Measurements from ENCODE around the gene ST14.
"Not testable (repeated sequence)": the region's sequence is repeated elsewhere in the genome, so short reads cannot be mapped to it uniquely, and the experiment has no call there.

ST14 gene

GRCh38 chr11:130246738-130247137 lies 87.2 kb downstream of the ST14 start:
- Histone ChIP-seq H3F3A (ENCODE audit: insufficient read depth, low read length) (peaks cover 5% of the 10 kb centered on the region), H3K9ac (ENCODE audit: low read length) (no peak overlapping the region), H3K4me3 (ENCODE audit: low read length) (no peak overlapping the region), H3K79me2 (ENCODE audit: low read length) (peaks cover 62% of the 10 kb centered on the region), H3K4me2 (ENCODE audit: low read depth, low read length) (no peak overlapping the region), H3K4me1 (ENCODE audit: low read length) (peaks cover 10% of the 10 kb centered on the region), H3K9me3 (replicated peaks; ENCODE audit: insufficient read depth, low read length) (no peaks in the 10 kb centered on the region), H3K27me3 (replicated peaks; ENCODE audit: insufficient read depth, low read length) (no peaks in the 10 kb centered on the region), H3K36me3 (replicated peaks; ENCODE audit: insufficient read depth, low read length) (no peaks in the 10 kb centered on the region; the same call in 1 of the 2 replicates), H2AFZ (ENCODE audit: low read length) (no peak overlapping the region), H4K20me1 (ENCODE audit: insufficient read depth, low read length) (no peaks in the 10 kb centered on the region), H3K27ac (ENCODE audit: low read length) (no peak overlapping the region), H3K9me2 (replicated peaks; ENCODE audit: insufficient read depth, low read length) (no peaks in the 10 kb centered on the region)
- TF ChIP-seq EZH2phosphoT487 (IDR thresholded peaks at IDR 0.05; ENCODE audit: low read length), result no peak
- TF ChIP-seq, protein P1, sequence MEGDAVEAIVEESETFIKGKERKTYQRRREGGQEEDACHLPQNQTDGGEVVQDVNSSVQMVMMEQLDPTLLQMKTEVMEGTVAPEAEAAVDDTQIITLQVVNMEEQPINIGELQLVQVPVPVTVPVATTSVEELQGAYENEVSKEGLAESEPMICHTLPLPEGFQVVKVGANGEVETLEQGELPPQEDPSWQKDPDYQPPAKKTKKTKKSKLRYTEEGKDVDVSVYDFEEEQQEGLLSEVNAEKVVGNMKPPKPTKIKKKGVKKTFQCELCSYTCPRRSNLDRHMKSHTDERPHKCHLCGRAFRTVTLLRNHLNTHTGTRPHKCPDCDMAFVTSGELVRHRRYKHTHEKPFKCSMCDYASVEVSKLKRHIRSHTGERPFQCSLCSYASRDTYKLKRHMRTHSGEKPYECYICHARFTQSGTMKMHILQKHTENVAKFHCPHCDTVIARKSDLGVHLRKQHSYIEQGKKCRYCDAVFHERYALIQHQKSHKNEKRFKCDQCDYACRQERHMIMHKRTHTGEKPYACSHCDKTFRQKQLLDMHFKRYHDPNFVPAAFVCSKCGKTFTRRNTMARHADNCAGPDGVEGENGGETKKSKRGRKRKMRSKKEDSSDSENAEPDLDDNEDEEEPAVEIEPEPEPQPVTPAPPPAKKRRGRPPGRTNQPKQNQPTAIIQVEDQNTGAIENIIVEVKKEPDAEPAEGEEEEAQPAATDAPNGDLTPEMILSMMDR (IDR thresholded peaks at IDR 0.05; ENCODE audit: low read length), result no peak
- TF ChIP-seq EZH2 (optimal IDR thresholded peaks at IDR 0.05; ENCODE audit: low read depth, low read length), result no peak
- no peak for DNase-seq

- no peak overlapping the region for H3K9ac ChIP-seq (ENCODE audit: low read length)
- TF ChIP-seq, protein P1 (IDR thresholded peaks at IDR 0.05; ENCODE audit: low read length), result no peak
- TF ChIP-seq EZH2 (optimal IDR thresholded peaks at IDR 0.05; ENCODE audit: low read depth, low read length) (no peak), EZH2phosphoT487 (IDR thresholded peaks at IDR 0.05; ENCODE audit: low read length) (no peak)
- H3K4me3 ChIP-seq (ENCODE audit: low read length), result no peak overlapping the region
- no peaks in the 10 kb centered on the region for H3K9me3 ChIP-seq (replicated peaks; ENCODE audit: insufficient read depth, low read length)
- DNase-seq, result no peak
- no peaks in the 10 kb centered on the region for H3K27me3 ChIP-seq (replicated peaks; ENCODE audit: insufficient read depth, low read length)
- no peak overlapping the region for H3K27ac ChIP-seq (ENCODE audit: low read length)
- peaks cover 60% of the 10 kb centered on the region for H3K79me2 ChIP-seq (ENCODE audit: low read length)
- no peaks in the 10 kb centered on the region; the same call in 1 of the 2 replicates for H3K36me3 ChIP-seq (replicated peaks; ENCODE audit: insufficient read depth, low read length)
- peaks cover 10% of the 10 kb centered on the region for H3K4me1 ChIP-seq (ENCODE audit: low read length)
- H3K9me2 ChIP-seq (replicated peaks; ENCODE audit: insufficient read depth, low read length), result no peaks in the 10 kb centered on the region
- no peak overlapping the region for H2AFZ ChIP-seq (ENCODE audit: low read length)
- H4K20me1 ChIP-seq (ENCODE audit: insufficient read depth, low read length), result no peaks in the 10 kb centered on the region
- H3F3A ChIP-seq (ENCODE audit: insufficient read depth, low read length), result peaks cover 5% of the 10 kb centered on the region
- H3K4me2 ChIP-seq (ENCODE audit: low read depth, low read length), result no peak overlapping the region
Observed at GRCh38 chr11:130247319-130247718, 87.7 kb downstream of the ST14 start.

DNA sequence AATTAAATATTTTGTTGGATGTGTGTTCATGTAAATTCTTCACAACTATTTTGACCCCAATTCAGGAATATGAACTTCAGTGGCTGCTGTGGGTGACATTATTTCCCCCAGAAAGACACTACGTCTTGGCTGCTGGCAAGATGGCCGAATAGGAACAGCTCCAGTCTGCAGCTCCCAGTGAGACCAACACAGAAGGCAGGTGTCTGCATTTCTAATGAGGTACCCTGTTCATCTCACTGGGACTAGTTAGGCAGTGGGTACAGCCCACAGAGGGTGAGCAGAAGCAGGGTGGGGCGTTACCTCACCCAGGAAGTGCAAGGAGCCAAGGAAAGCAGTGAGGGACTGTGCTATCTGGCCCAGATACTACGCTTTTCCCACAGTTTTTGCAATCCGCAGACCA lies 89.8 kb downstream of the ST14 start:
- Histone ChIP-seq H4K20me1 (ENCODE audit: insufficient read depth, low read length) (no peaks in the 10 kb centered on the region), H3K9me2 (replicated peaks; ENCODE audit: insufficient read depth, low read length) (no peaks in the 10 kb centered on the region), H3K9ac (ENCODE audit: low read length) (no peak overlapping the region), H3K9me3 (replicated peaks; ENCODE audit: insufficient read depth, low read length) (no peaks in the 10 kb centered on the region), H2AFZ (ENCODE audit: low read length) (no peak overlapping the region), H3K4me3 (ENCODE audit: low read length) (no peak overlapping the region), H3F3A (ENCODE audit: insufficient read depth, low read length) (no peaks in the 10 kb centered on the region; the same call in 1 of the 2 replicates), H3K4me2 (ENCODE audit: low read depth, low read length) (no peak overlapping the region), H3K27ac (ENCODE audit: low read length) (no peak overlapping the region), H3K36me3 (replicated peaks; ENCODE audit: insufficient read depth, low read length) (no peaks in the 10 kb centered on the region; the same call in 1 of the 2 replicates), H3K79me2 (ENCODE audit: low read length) (peaks cover 52% of the 10 kb centered on the region), H3K27me3 (replicated peaks; ENCODE audit: insufficient read depth, low read length) (no peaks in the 10 kb centered on the region), H3K4me1 (ENCODE audit: low read length) (no peaks in the 10 kb centered on the region)
- TF ChIP-seq, protein P1 (IDR thresholded peaks at IDR 0.05; ENCODE audit: low read length), result no peak
- no peak for TF ChIP-seq EZH2 (optimal IDR thresholded peaks at IDR 0.05; ENCODE audit: low read depth, low read length)
- TF ChIP-seq EZH2phosphoT487 (IDR thresholded peaks at IDR 0.05; ENCODE audit: low read length), result no peak
- DNase-seq, result no peak

GRCh38 chr11:130249929-130250328 lies 90.3 kb downstream of the ST14 start:
- H3F3A ChIP-seq (ENCODE audit: insufficient read depth, low read length); DNase-seq; H3K9me2 ChIP-seq (replicated peaks; ENCODE audit: insufficient read depth, low read length); H3K36me3 ChIP-seq (replicated peaks; ENCODE audit: insufficient read depth, low read length); H3K9ac ChIP-seq (ENCODE audit: low read length); H2AFZ ChIP-seq (ENCODE audit: low read length); H3K4me1 ChIP-seq (ENCODE audit: low read length); H4K20me1 ChIP-seq (ENCODE audit: insufficient read depth, low read length); H3K9me3 ChIP-seq (replicated peaks; ENCODE audit: insufficient read depth, low read length); H3K4me3 ChIP-seq (ENCODE audit: low read length); H3K27me3 ChIP-seq (replicated peaks; ENCODE audit: insufficient read depth, low read length); H3K27ac ChIP-seq (ENCODE audit: low read length); H3K4me2 ChIP-seq (ENCODE audit: low read depth, low read length): not testable (repeated sequence)
- H3K79me2 ChIP-seq (ENCODE audit: low read length), result peaks cover 52% of the 10 kb centered on the region

GRCh38 chr11:130251763-130252162 lies 92.2 kb downstream of the ST14 start:
- not testable (repeated sequence) for H3F3A ChIP-seq (ENCODE audit: insufficient read depth, low read length); H2AFZ ChIP-seq (ENCODE audit: low read length); H3K4me1 ChIP-seq (ENCODE audit: low read length); H3K27ac ChIP-seq (ENCODE audit: low read length); H3K9me2 ChIP-seq (replicated peaks; ENCODE audit: insufficient read depth, low read length); H3K36me3 ChIP-seq (replicated peaks; ENCODE audit: insufficient read depth, low read length); H3K4me3 ChIP-seq (ENCODE audit: low read length); H3K9ac ChIP-seq (ENCODE audit: low read length); H4K20me1 ChIP-seq (ENCODE audit: insufficient read depth, low read length); H3K27me3 ChIP-seq (replicated peaks; ENCODE audit: insufficient read depth, low read length); DNase-seq; H3K9me3 ChIP-seq (replicated peaks; ENCODE audit: insufficient read depth, low read length); H3K4me2 ChIP-seq (ENCODE audit: low read depth, low read length)
- peaks cover 46% of the 10 kb centered on the region for H3K79me2 ChIP-seq (ENCODE audit: low read length)

Data from MM.1S (cell line).